Hepatocyte (in vitro differentiated cells): Measurements from ENCODE around the gene DGKD. TPM values are rescaled to one million over a fixed set of nuclear protein-coding genes. Genes with fewer than 3 reads are reported as not detected.

Source experiments
- DNase-seq: peaks from one replicate; pipeline ENCODE4 v3.0.0-alpha.2; 2016; ENCODE audit warnings: low spot score
- H2AFZ ChIP-seq: fragments of 200-600 bp; sonication (generic); 2 replicates; pipeline ENCODE4 v1.6.0; 2016; ENCODE audit warnings: antibody characterized with exemption, mild to moderate bottlenecking
- H3K27ac ChIP-seq: fragments of 200-600 bp; sonication (generic); 2 replicates; pipeline ENCODE4 v1.5.1; 2016; ENCODE audit warnings: mild to moderate bottlenecking
- H3K27me3 ChIP-seq: fragments of 200-600 bp; sonication (generic); 2 replicates; pipeline ENCODE4 v1.6.1; 2016
- H3K36me3 ChIP-seq: fragments of 200-600 bp; sonication (generic); replicated peaks from 2 replicates; pipeline ENCODE4 v1.5.1; 2016; ENCODE audit warnings: low read depth; ENCODE audit not compliant: insufficient read depth
- H3K4me1 ChIP-seq: fragments of 200-600 bp; sonication (generic); 2 replicates; pipeline ENCODE4 v1.5.1; 2016; ENCODE audit warnings: mild to moderate bottlenecking, moderate library complexity; ENCODE audit not compliant: insufficient read depth
- H3K4me2 ChIP-seq: fragments of 200-600 bp; sonication (generic); 2 replicates; pipeline ENCODE4 v1.6.0; 2016
- H3K4me3 ChIP-seq: fragments of 200-600 bp; sonication (generic); 2 replicates; pipeline ENCODE4 v1.5.1; 2016; ENCODE audit warnings: mild to moderate bottlenecking
- H3K79me2 ChIP-seq: fragments of 200-600 bp; sonication (generic); 2 replicates; pipeline ENCODE4 v1.6.0; 2017; ENCODE audit warnings: mild to moderate bottlenecking
- H3K9me2 ChIP-seq: fragments of 200-600 bp; sonication (generic); replicated peaks from 2 replicates; pipeline ENCODE4 v1.6.0; 2017; ENCODE audit warnings: mild to moderate bottlenecking; ENCODE audit not compliant: insufficient read depth
- H3K9me3 ChIP-seq: fragments of 200-600 bp; sonication (generic); 2 replicates; pipeline ENCODE4 v1.5.1; 2016; ENCODE audit warnings: low read depth, mild to moderate bottlenecking
- H4K20me1 ChIP-seq: fragments of 200-600 bp; sonication (generic); 2 replicates; pipeline ENCODE4 v1.6.0; 2016; ENCODE audit warnings: mild to moderate bottlenecking; ENCODE audit not compliant: insufficient read depth, poor library complexity, severe bottlenecking
- EZH2 ChIP-seq: fragments of 200-600 bp; sonication (generic); IDR thresholded peaks from 2 replicates; pipeline ENCODE4 v1.6.1; 2016; ENCODE audit warnings: antibody characterized with exemption, mild to moderate bottlenecking, borderline replicate concordance
- EZH2phosphoT487 ChIP-seq: fragments of 200-600 bp; sonication (generic); IDR thresholded peaks from one replicate; pipeline ENCODE4 v1.6.1; 2018; ENCODE audit warnings: antibody characterized with exemption, mild to moderate bottlenecking, low read depth, moderate library complexity; ENCODE audit not compliant: unreplicated experiment, severe bottlenecking
- whole genome bisulfite sequencing: methylation state at CpG from one replicate; pipeline ENCODE4 v1.1.6; 2016; ENCODE audit warnings: low lambda C conversion rate; ENCODE audit errors: missing lambda C conversion rate; 5-methylcytosine and 5-hydroxymethylcytosine counted together
- polyA plus RNA-seq: library from polyadenylated mRNA; unstranded; fragments of >200 nt; fragmentation: Nextera tagmentation; extraction: Ambion mirVana; gene quantifications from 2 replicates; pipeline ENCODE4 v1.2.1, GENCODE V29; 2016
- total RNA-seq: library from RNA; depleted of rRNA; stranded (reverse); fragments of >200 nt; gene quantifications from 2 replicates; pipeline ENCODE4 v1.2.3, GENCODE V29; 2014
- TF ChIP-seq, protein P1 (sequence below): fragments of 200-600 bp; sonication (generic); IDR thresholded peaks from 2 replicates; pipeline ENCODE4 v1.5.1; 2016; ENCODE audit warnings: antibody characterized with exemption, mild to moderate bottlenecking; ENCODE audit not compliant: poor library complexity

DGKD gene
- total and polyA plus RNA-seq, 2 experiments from 2014 or later, result 14.2 to 14.3 TPM

DNA sequence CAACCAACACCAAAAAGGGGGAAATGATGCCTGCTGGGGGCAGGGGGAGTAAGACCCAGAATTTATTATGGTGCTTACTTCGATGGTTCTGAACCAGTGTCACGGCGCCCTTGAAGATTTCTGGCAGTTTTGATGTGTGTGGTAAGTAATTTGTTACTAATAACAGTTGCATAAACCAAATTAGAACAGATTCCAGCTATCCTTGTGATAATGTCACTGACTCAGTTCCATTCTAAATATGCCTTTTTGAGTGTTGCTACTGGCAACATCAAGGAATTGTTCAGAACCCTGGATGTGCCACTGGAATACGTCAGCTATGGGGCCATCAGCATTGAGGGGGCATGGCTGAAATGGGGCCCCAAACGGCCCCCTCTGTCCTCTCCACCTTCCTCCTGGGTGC, 35.0 kb upstream of the DGKD start:
- Histone ChIP-seq H3K9me2 (no peaks in the 10 kb centered on the region), H3K4me3 (no peak overlapping the region), H3K79me2 (no peaks in the 10 kb centered on the region)

DNA sequence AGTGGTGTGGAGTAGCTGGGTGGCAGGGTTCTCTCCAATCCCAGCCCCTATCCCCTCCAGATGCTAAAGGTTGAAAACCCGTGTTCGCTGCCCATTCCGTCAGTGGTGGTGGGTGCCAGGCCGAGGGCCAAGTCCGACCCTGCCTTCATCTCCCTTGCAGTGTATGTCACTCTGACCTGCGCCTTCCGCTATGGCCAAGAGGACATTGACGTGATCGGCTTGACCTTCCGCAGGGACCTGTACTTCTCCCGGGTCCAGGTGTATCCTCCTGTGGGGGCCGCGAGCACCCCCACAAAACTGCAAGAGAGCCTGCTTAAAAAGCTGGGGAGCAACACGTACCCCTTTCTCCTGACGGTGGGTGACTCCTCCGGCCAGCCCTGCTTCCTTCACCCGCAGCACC, 33.8 kb upstream of the DGKD start:
- 95% methylated on average over 17 of the region's 17 CpGs for WGBS
- no peak overlapping the region for H3K4me2 ChIP-seq
- no peaks in the 10 kb centered on the region for H4K20me1 ChIP-seq
- no peaks in the 10 kb centered on the region for H3K27me3 ChIP-seq
- no peaks in the 10 kb centered on the region for H3K79me2 ChIP-seq
- H3K36me3 ChIP-seq, result no peaks in the 10 kb centered on the region
- no peak overlapping the region for H3K4me3 ChIP-seq
- TF ChIP-seq EZH2 (no peak), EZH2phosphoT487 (no peak)
- TF ChIP-seq, protein P1, sequence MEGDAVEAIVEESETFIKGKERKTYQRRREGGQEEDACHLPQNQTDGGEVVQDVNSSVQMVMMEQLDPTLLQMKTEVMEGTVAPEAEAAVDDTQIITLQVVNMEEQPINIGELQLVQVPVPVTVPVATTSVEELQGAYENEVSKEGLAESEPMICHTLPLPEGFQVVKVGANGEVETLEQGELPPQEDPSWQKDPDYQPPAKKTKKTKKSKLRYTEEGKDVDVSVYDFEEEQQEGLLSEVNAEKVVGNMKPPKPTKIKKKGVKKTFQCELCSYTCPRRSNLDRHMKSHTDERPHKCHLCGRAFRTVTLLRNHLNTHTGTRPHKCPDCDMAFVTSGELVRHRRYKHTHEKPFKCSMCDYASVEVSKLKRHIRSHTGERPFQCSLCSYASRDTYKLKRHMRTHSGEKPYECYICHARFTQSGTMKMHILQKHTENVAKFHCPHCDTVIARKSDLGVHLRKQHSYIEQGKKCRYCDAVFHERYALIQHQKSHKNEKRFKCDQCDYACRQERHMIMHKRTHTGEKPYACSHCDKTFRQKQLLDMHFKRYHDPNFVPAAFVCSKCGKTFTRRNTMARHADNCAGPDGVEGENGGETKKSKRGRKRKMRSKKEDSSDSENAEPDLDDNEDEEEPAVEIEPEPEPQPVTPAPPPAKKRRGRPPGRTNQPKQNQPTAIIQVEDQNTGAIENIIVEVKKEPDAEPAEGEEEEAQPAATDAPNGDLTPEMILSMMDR, result no peak
- no peak for DNase-seq
- H3K9me3 ChIP-seq, result no peaks in the 10 kb centered on the region
- no peak overlapping the region for H2AFZ ChIP-seq
- H3K9me2 ChIP-seq, result no peaks in the 10 kb centered on the region
- H3K4me1 ChIP-seq, result no peaks in the 10 kb centered on the region
- H3K27ac ChIP-seq, result no peak overlapping the region

More for the DNA sequence above, 35.0 kb upstream of the DGKD start:
- no peak for DNase-seq
- no peak overlapping the region for H3K27ac ChIP-seq
- 91% methylated on average over 5 of the region's 5 CpGs for WGBS
- H3K36me3 ChIP-seq, result no peaks in the 10 kb centered on the region
- H3K4me2 ChIP-seq, result no peak overlapping the region
- no peaks in the 10 kb centered on the region for H4K20me1 ChIP-seq
- no peaks in the 10 kb centered on the region for H3K9me3 ChIP-seq
- no peaks in the 10 kb centered on the region for H3K4me1 ChIP-seq
- no peaks in the 10 kb centered on the region for H3K27me3 ChIP-seq
- TF ChIP-seq, protein P1, result no peak
- no peak for TF ChIP-seq EZH2phosphoT487
- no peak for TF ChIP-seq EZH2
- no peak overlapping the region for H2AFZ ChIP-seq

DNA sequence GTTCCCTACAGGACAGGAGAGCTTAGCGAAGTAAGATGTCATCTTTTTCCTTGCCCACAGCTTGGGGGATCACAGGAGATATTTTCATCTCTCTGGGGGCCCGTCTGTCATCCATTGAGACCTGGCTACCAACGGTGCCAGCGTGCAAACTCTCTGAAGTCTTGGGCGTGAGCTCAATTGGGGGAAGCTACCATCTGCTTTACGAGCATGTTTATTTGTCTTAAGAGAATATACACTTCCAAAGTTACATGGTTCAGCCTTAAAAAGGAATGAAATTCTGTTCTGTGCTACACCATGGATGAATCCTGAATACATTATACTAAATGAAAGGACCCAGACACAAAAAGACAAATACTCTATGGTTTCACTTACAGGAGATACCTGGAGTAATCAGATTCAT, 33.1 kb upstream of the DGKD start:
- Histone ChIP-seq H3K27me3 (no peaks in the 10 kb centered on the region), H3K4me2 (no peak overlapping the region), H3K4me1 (no peaks in the 10 kb centered on the region), H3K9me3 (no peaks in the 10 kb centered on the region), H4K20me1 (no peaks in the 10 kb centered on the region), H3K4me3 (no peak overlapping the region), H3K36me3 (no peaks in the 10 kb centered on the region), H3K9me2 (no peaks in the 10 kb centered on the region), H3K27ac (no peak overlapping the region), H2AFZ (no peak overlapping the region), H3K79me2 (no peaks in the 10 kb centered on the region)
- WGBS, result 76% methylated on average over 6 of the region's 6 CpGs
- DNase-seq, result no peak
- TF ChIP-seq EZH2phosphoT487 (no peak), EZH2 (no peak)
- TF ChIP-seq, protein P1, result no peak

DNA sequence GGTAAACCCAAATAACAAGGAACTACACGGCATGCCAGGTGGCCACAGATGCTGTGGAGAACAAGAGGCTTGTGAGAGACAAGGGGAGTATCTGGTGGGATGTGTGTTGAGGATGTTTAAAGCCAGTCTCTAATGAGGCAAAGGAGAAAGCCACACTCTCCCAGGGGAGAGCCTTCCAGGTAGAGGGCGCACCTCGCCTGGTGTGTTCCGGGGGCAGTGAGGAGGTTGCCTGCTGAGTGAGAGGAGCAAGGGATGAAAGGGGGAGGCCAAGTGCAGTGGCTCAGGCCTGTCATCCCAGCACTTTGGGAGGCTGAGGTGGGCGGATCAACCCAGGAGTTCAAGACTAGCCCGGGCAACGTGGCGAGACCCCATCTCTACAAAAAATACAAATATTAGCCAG, 30.4 kb upstream of the DGKD start:
- no peaks in the 10 kb centered on the region for H3K9me2 ChIP-seq
- 86% methylated on average over 8 of the region's 8 CpGs for WGBS
- DNase-seq, result no peak
- TF ChIP-seq EZH2phosphoT487, result no peak
- TF ChIP-seq, protein P1, result no peak
- no peak for TF ChIP-seq EZH2
- H3K79me2 ChIP-seq, result no peaks in the 10 kb centered on the region
- no peaks in the 10 kb centered on the region for H4K20me1 ChIP-seq
- no peaks in the 10 kb centered on the region for H3K36me3 ChIP-seq
- H3K27ac ChIP-seq, result no peak overlapping the region
- H3K27me3 ChIP-seq, result no peaks in the 10 kb centered on the region
- H3K4me1 ChIP-seq, result no peaks in the 10 kb centered on the region
- H3K4me2 ChIP-seq, result no peak overlapping the region
- H2AFZ ChIP-seq, result no peak overlapping the region
- no peaks in the 10 kb centered on the region for H3K9me3 ChIP-seq
- H3K4me3 ChIP-seq, result no peak overlapping the region
